PC-3 (cell line): Measurements from ENCODE around the gene MYRFL. TPM values are rescaled to one million over a fixed set of nuclear protein-coding genes. Genes with fewer than 3 reads are reported as not detected.

ENCODE experiments used
- ATAC-seq: fragments of 200-7000 bp; cut with Tn5 transposase; 2 replicates; pipeline ENCODE4 v1.9.1; 2020; ENCODE audit warnings: mild to moderate bottlenecking, moderate library complexity
- BruUV-seq: library from RNA; stranded (reverse); fragments of 400-500 nt; replicated peaks from 2 replicates; lab custom pipeline; 2021; lab: Mats Ljungman, UMichigan
- CTCF ChIA-PET: fragments of 300-600 bp; sonication (Branson Sonifier 250); formaldehyde crosslinking; loops from one replicate; lab custom pipeline; 2022; ENCODE audit warnings: antibody characterized with exemption; lab: Charles Lee
- POLR2A ChIA-PET: fragments of 300-600 bp; sonication (Branson Sonifier 250); formaldehyde crosslinking; loops from one replicate; lab custom pipeline; 2022; ENCODE audit warnings: antibody characterized with exemption; ENCODE audit not compliant: unreplicated experiment; lab: Charles Lee
- DNase-seq: peaks from one replicate; pipeline ENCODE4 v3.0.0-alpha.2; 2015
- H2AFZ ChIP-seq: fragments of 300-600 bp; sonication (generic); 2 replicates; pipeline ENCODE4 v1.6.0; 2016; ENCODE audit warnings: antibody characterized with exemption, low read length
- H3F3A ChIP-seq: fragments of 300-600 bp; sonication (generic); one replicate; pipeline ENCODE4 v1.6.0; 2017; ENCODE audit warnings: antibody characterized with exemption, low read length, control low read depth, mild to moderate bottlenecking; ENCODE audit not compliant: unreplicated experiment
- H3K27ac ChIP-seq: fragments of 300-600 bp; sonication (generic); 2 replicates; pipeline ENCODE4 v1.5.1; 2016; ENCODE audit warnings: mild to moderate bottlenecking, low read length
- H3K27me3 ChIP-seq: fragments of 300-600 bp; sonication (generic); 2 replicates; pipeline ENCODE4 v1.6.1; 2016; ENCODE audit warnings: low read length, mixed read lengths
- H3K36me3 ChIP-seq: fragments of 300-600 bp; sonication (generic); 2 replicates; pipeline ENCODE4 v1.6.1; 2016; ENCODE audit warnings: low read depth, mixed run types, low read length, mixed read lengths
- H3K4me1 ChIP-seq: fragments of 300-600 bp; sonication (generic); 2 replicates; pipeline ENCODE4 v1.5.1; 2016; ENCODE audit warnings: low read length; ENCODE audit not compliant: insufficient read depth
- H3K4me2 ChIP-seq: fragments of 300-600 bp; sonication (generic); 2 replicates; pipeline ENCODE4 v1.6.0; 2016; ENCODE audit warnings: low read length
- H3K4me3 ChIP-seq: fragments of 300-600 bp; sonication (generic); 2 replicates; pipeline ENCODE4 v1.5.1; 2016; ENCODE audit warnings: mild to moderate bottlenecking, low read length, mixed read lengths
- H3K79me2 ChIP-seq: fragments of 300-600 bp; sonication (generic); 2 replicates; pipeline ENCODE4 v1.6.1; 2017; ENCODE audit warnings: low read length, mixed read lengths
- H3K9ac ChIP-seq: fragments of 300-600 bp; sonication (generic); 2 replicates; pipeline ENCODE4 v1.6.0; 2016; ENCODE audit warnings: mild to moderate bottlenecking, low read length
- H3K9me2 ChIP-seq: fragments of 300-600 bp; sonication (generic); replicated peaks from 2 replicates; pipeline ENCODE4 v1.6.1; 2016; ENCODE audit warnings: mixed run types, low read length, mixed read lengths
- H3K9me3 ChIP-seq: fragments of 300-600 bp; sonication (generic); 2 replicates; pipeline ENCODE4 v1.6.1; 2016; ENCODE audit warnings: low read length, mixed read lengths
- H4K20me1 ChIP-seq: fragments of 300-600 bp; sonication (generic); 2 replicates; pipeline ENCODE4 v1.6.1; 2016; ENCODE audit warnings: low read length, mixed read lengths
- CTCF ChIP-seq: fragments of 300-600 bp; sonication (generic); conservative IDR thresholded peaks from 2 replicates; pipeline ENCODE4 v1.5.1; 2017; ENCODE audit warnings: antibody characterized with exemption, low read depth, mild to moderate bottlenecking, low read length
- EZH2 ChIP-seq: fragments of 300-600 bp; sonication (generic); IDR thresholded peaks from one replicate; pipeline ENCODE4 v1.6.1; 2017; ENCODE audit warnings: antibody characterized with exemption, mild to moderate bottlenecking, low read length; ENCODE audit not compliant: unreplicated experiment
- EZH2phosphoT487 ChIP-seq: fragments of 300-600 bp; sonication (generic); IDR thresholded peaks from 2 replicates; pipeline ENCODE4 v1.6.1; 2018; ENCODE audit warnings: mild to moderate bottlenecking, antibody characterized with exemption, low read length, borderline replicate concordance
- intact Hi-C: fragments of 100-400 bp; cut with micrococcal nuclease; formaldehyde crosslinking; loops from 2 replicates; pipeline ENCODE4 v1.9.0; 2023
- total RNA-seq: library from RNA; depleted of rRNA; stranded (reverse); fragments of >200 nt; gene quantifications from 2 replicates; pipeline ENCODE4 v1.2.3, GENCODE V29; 2014

The MYRFL gene
- total RNA-seq, 1 experiment from 2014 or later: not detected

GRCh38 chr12:69994724-69995173 lies 169.7 kb downstream of the MYRFL start:
- Histone ChIP-seq H3K27me3 (no peaks in the 10 kb centered on the region), H3F3A (no peaks in the 10 kb centered on the region), H3K27ac (no peak overlapping the region), H3K79me2 (no peaks in the 10 kb centered on the region), H3K9ac (no peak overlapping the region), H2AFZ (no peak overlapping the region), H3K4me3 (no peak overlapping the region), H3K9me3 (no peaks in the 10 kb centered on the region), H3K4me2 (no peak overlapping the region), H3K9me2 (no peaks in the 10 kb centered on the region), H3K4me1 (no peaks in the 10 kb centered on the region; the same call in 1 of the 2 replicates), H3K36me3 (no peaks in the 10 kb centered on the region), H4K20me1 (no peaks in the 10 kb centered on the region)
- ATAC-seq: no peak
- TF ChIP-seq CTCF: no peak
- no peak for DNase-seq
- BruUV-seq: no TSS peak
- intact Hi-C loops: no loop called here
- ChIA-PET CTCF (no interaction called here), POLR2A (interaction anchor here (0.6 kb wide), 1 partner anchor 13 kb away, joined by 3 read pairs; no protein-coding TSS in a partner anchor)

GRCh38 chr12:69996241-69996640 lies 171.2 kb downstream of the MYRFL start:
- no peak for DNase-seq
- ChIA-PET POLR2A (no interaction called here), CTCF (no interaction called here)
- Histone ChIP-seq H3K36me3 (no peaks in the 10 kb centered on the region), H3K9me3 (no peaks in the 10 kb centered on the region), H3F3A (no peaks in the 10 kb centered on the region), H3K79me2 (no peaks in the 10 kb centered on the region), H3K4me1 (no peaks in the 10 kb centered on the region; the same call in 1 of the 2 replicates), H4K20me1 (no peaks in the 10 kb centered on the region), H3K4me3 (no peak overlapping the region), H3K9ac (no peak overlapping the region), H3K9me2 (no peaks in the 10 kb centered on the region), H3K4me2 (no peak overlapping the region), H3K27me3 (no peaks in the 10 kb centered on the region), H3K27ac (no peak overlapping the region), H2AFZ (no peak overlapping the region)
- ATAC-seq: no peak
- intact Hi-C loops: no loop called here
- no TSS peak for BruUV-seq
- no peak for TF ChIP-seq EZH2
- no peak for TF ChIP-seq EZH2phosphoT487
- no peak for TF ChIP-seq CTCF

- CTCF ChIA-PET: no interaction called here
- no TSS peak for BruUV-seq
Measured at GRCh38 chr12:69996722-69997121, 171.7 kb downstream of the MYRFL start.

More at GRCh38 chr12:69996722-69997121, 171.7 kb downstream of the MYRFL start:
- no peak overlapping the region for H3K27ac ChIP-seq
- H3K9me3 ChIP-seq: no peaks in the 10 kb centered on the region
- no peaks in the 10 kb centered on the region for H3K9me2 ChIP-seq
- no peak for DNase-seq
- intact Hi-C loops: no loop called here
- POLR2A ChIA-PET: no interaction called here
- no peaks in the 10 kb centered on the region for H3K27me3 ChIP-seq
- TF ChIP-seq EZH2 (no peak), EZH2phosphoT487 (no peak), CTCF (no peak)
- H3K36me3 ChIP-seq: no peaks in the 10 kb centered on the region
- H3K79me2 ChIP-seq: no peaks in the 10 kb centered on the region
- no peak overlapping the region for H3K4me3 ChIP-seq
- no peaks in the 10 kb centered on the region; the same call in 1 of the 2 replicates for H3K4me1 ChIP-seq
- H3F3A ChIP-seq: no peaks in the 10 kb centered on the region
- no peak for ATAC-seq
- H3K9ac ChIP-seq: no peak overlapping the region
- no peak overlapping the region for H3K4me2 ChIP-seq
- no peak overlapping the region for H2AFZ ChIP-seq
- H4K20me1 ChIP-seq: no peaks in the 10 kb centered on the region
